ENCODE results near the gene AOPEP.

Gene AOPEP

DNA sequence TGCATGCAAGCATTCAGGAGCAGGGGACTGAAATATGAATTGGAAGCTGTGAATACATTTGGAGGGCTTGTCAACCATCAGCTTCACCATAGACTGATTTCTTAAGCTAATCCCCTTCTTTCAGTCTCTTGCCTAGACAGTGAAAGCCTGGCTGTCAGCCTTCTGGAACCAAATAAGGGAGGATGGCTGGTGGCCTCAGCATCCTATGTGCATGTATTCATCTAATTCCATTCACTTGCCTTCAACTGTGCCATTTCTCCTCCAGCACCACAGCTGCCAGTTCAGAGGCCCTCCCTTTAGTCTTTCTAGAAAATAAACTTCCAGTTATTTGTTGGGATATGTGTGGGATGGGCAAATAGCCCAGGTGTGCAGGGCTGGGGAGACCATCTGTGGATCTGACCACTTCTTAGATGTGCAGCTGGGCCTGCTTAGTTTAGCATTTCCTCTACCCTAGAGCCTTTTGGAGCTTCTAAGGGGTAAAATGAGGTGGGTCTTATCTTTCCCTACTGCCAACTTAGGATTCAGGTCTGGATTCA is 62.1 kb downstream of the AOPEP start:
- Histone ChIP-seq H3K4me2 (ENCODE audit: low read length) (no peak overlapping the region), H3K9me3 (ENCODE audit: insufficient read depth, low read length) (no peaks in the 10 kb centered on the region), H3K4me1 (ENCODE audit: low read length) (no peaks in the 10 kb centered on the region), H4K20me1 (ENCODE audit: insufficient read depth, low read length) (no peaks in the 10 kb centered on the region), H3K4me3 (ENCODE audit: low read length) (no peak overlapping the region), H3K79me2 (ENCODE audit: low read length) (no peaks in the 10 kb centered on the region), H3K36me3 (replicated peaks; ENCODE audit: low read depth, low read length) (no peaks in the 10 kb centered on the region), H3K27ac (ENCODE audit: low read length) (no peak overlapping the region), H3K9ac (ENCODE audit: low read length) (no peak overlapping the region), H3K27me3 (ENCODE audit: low read depth, low read length) (no peaks in the 10 kb centered on the region), H2AFZ (ENCODE audit: low read depth, low read length) (no peak overlapping the region)
- TF ChIP-seq EZH2phosphoT487 (IDR thresholded peaks at IDR 0.05; ENCODE audit: low read depth): no peak
- TF ChIP-seq, protein P1, sequence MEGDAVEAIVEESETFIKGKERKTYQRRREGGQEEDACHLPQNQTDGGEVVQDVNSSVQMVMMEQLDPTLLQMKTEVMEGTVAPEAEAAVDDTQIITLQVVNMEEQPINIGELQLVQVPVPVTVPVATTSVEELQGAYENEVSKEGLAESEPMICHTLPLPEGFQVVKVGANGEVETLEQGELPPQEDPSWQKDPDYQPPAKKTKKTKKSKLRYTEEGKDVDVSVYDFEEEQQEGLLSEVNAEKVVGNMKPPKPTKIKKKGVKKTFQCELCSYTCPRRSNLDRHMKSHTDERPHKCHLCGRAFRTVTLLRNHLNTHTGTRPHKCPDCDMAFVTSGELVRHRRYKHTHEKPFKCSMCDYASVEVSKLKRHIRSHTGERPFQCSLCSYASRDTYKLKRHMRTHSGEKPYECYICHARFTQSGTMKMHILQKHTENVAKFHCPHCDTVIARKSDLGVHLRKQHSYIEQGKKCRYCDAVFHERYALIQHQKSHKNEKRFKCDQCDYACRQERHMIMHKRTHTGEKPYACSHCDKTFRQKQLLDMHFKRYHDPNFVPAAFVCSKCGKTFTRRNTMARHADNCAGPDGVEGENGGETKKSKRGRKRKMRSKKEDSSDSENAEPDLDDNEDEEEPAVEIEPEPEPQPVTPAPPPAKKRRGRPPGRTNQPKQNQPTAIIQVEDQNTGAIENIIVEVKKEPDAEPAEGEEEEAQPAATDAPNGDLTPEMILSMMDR (IDR thresholded peaks at IDR 0.05; ENCODE audit: low read depth, low read length): no peak

- TF ChIP-seq, protein P1 (IDR thresholded peaks at IDR 0.05; ENCODE audit: low read depth, low read length): no peak
- TF ChIP-seq EZH2phosphoT487 (IDR thresholded peaks at IDR 0.05; ENCODE audit: low read depth): no peak
- Histone ChIP-seq H3K4me2 (ENCODE audit: low read length) (no peak overlapping the region), H3K9me3 (ENCODE audit: insufficient read depth, low read length) (no peaks in the 10 kb centered on the region), H3K9ac (ENCODE audit: low read length) (no peak overlapping the region), H3K36me3 (replicated peaks; ENCODE audit: low read depth, low read length) (peaks cover 4% of the 10 kb centered on the region), H3K79me2 (ENCODE audit: low read length) (no peaks in the 10 kb centered on the region), H3K4me3 (ENCODE audit: low read length) (no peak overlapping the region), H3K4me1 (ENCODE audit: low read length) (no peaks in the 10 kb centered on the region; the same call in 1 of the 2 replicates), H3K27me3 (ENCODE audit: low read depth, low read length) (no peaks in the 10 kb centered on the region), H4K20me1 (ENCODE audit: insufficient read depth, low read length) (no peaks in the 10 kb centered on the region), H3K27ac (ENCODE audit: low read length) (no peak overlapping the region), H2AFZ (ENCODE audit: low read depth, low read length) (no peak overlapping the region)
Observed at GRCh38 chr9:94791435-94791834, 64.9 kb downstream of the AOPEP start.

GRCh38 chr9:94792511-94792910 is 66.0 kb downstream of the AOPEP start:
- H3K4me1 ChIP-seq (ENCODE audit: low read length): no peaks in the 10 kb centered on the region; the same call in 1 of the 2 replicates
- no peak for TF ChIP-seq EZH2phosphoT487 (IDR thresholded peaks at IDR 0.05; ENCODE audit: low read depth)
- TF ChIP-seq, protein P1 (IDR thresholded peaks at IDR 0.05; ENCODE audit: low read depth, low read length): no peak
- no peak overlapping the region for H3K4me3 ChIP-seq (ENCODE audit: low read length)
- no peaks in the 10 kb centered on the region for H4K20me1 ChIP-seq (ENCODE audit: insufficient read depth, low read length)
- H3K4me2 ChIP-seq (ENCODE audit: low read length): no peak overlapping the region
- no peak overlapping the region for H2AFZ ChIP-seq (ENCODE audit: low read depth, low read length)
- no peaks in the 10 kb centered on the region for H3K79me2 ChIP-seq (ENCODE audit: low read length)
- H3K9ac ChIP-seq (ENCODE audit: low read length): no peak overlapping the region
- H3K27me3 ChIP-seq (ENCODE audit: low read depth, low read length): no peaks in the 10 kb centered on the region
- H3K27ac ChIP-seq (ENCODE audit: low read length): no peak overlapping the region
- no peaks in the 10 kb centered on the region for H3K9me3 ChIP-seq (ENCODE audit: insufficient read depth, low read length)
- H3K36me3 ChIP-seq (replicated peaks; ENCODE audit: low read depth, low read length): peaks cover 4% of the 10 kb centered on the region

GRCh38 chr9:94794476-94795167 is 68.1 kb downstream of the AOPEP start:
- H3K4me1 ChIP-seq (ENCODE audit: low read length): no peaks in the 10 kb centered on the region; the same call in 1 of the 2 replicates
- no peak overlapping the region for H3K4me2 ChIP-seq (ENCODE audit: low read length)
- H3K36me3 ChIP-seq (replicated peaks; ENCODE audit: low read depth, low read length): peaks cover 4% of the 10 kb centered on the region
- TF ChIP-seq, protein P1 (IDR thresholded peaks at IDR 0.05; ENCODE audit: low read depth, low read length): no peak
- TF ChIP-seq EZH2phosphoT487 (IDR thresholded peaks at IDR 0.05; ENCODE audit: low read depth): no peak
- H3K4me3 ChIP-seq (ENCODE audit: low read length): no peak overlapping the region
- H3K79me2 ChIP-seq (ENCODE audit: low read length): no peaks in the 10 kb centered on the region
- no peak overlapping the region for H3K9ac ChIP-seq (ENCODE audit: low read length)
- H3K9me3 ChIP-seq (ENCODE audit: insufficient read depth, low read length): no peaks in the 10 kb centered on the region
- no peak overlapping the region for H2AFZ ChIP-seq (ENCODE audit: low read depth, low read length)
- H4K20me1 ChIP-seq (ENCODE audit: insufficient read depth, low read length): no peaks in the 10 kb centered on the region
- H3K27me3 ChIP-seq (ENCODE audit: low read depth, low read length): no peaks in the 10 kb centered on the region
- no peak overlapping the region for H3K27ac ChIP-seq (ENCODE audit: low read length)

Data from OCI-LY3 (cell line).